ENCODE measurements around the gene SSR4. TPM values are rescaled to one million over a fixed set of nuclear protein-coding genes. Genes with fewer than 3 reads are reported as not detected.
"Not testable (repeated sequence)": the region's sequence is repeated elsewhere in the genome, so short reads cannot be mapped to it uniquely, and the experiment has no call there.

SSR4 gene
- total RNA-seq (100 to 1,000 TPM; 295 to 327 TPM), polyA plus RNA-seq (ENCODE audit: insufficient read length in 6 of 6) (100 to 1,000 TPM; 153 to 187 (median 173) TPM)
- long read RNA-seq, donor 1, transcript SSR4-203 (6 exons, 643 nt), result major isoform, 238 of 266 reads
- long read RNA-seq, donor 1, transcript SSR4-210 (5 exons, 701 nt), result minor isoform, 12 of 266 reads
- long read RNA-seq, donor 1, partial matches to known transcripts, result 5 of 266 reads
- long read RNA-seq, donor 1, other reads (novel, unspliced or antisense), result 0 of 266 reads
- long read RNA-seq, donor 2, transcript SSR4-210 (5 exons, 701 nt), result minor isoform, 17 of 226 reads
- long read RNA-seq, donor 2, transcript SSR4-205 (3 exons, 427 nt), result minor isoform, 8 of 226 reads
- long read RNA-seq, donor 2, transcript SSR4-203 (6 exons, 643 nt), result major isoform, 193 of 226 reads
- long read RNA-seq, donor 2, partial matches to known transcripts, result 6 of 226 reads
- long read RNA-seq, donor 2, other reads (novel, unspliced or antisense), result 0 of 226 reads
- long read RNA-seq, donor 3, transcript SSR4-210 (5 exons, 701 nt), result minor isoform, 7 of 146 reads
- long read RNA-seq, donor 3, transcript SSR4-203 (6 exons, 643 nt), result major isoform, 133 of 146 reads
- long read RNA-seq, donor 3, partial matches to known transcripts, result 0 of 146 reads
- long read RNA-seq, donor 3, other reads (novel, unspliced or antisense), result 0 of 146 reads
- long read RNA-seq, donor 4, transcript SSR4-203 (6 exons, 643 nt), result major isoform, 367 of 381 reads
- long read RNA-seq, donor 4, partial matches to known transcripts, result 1 of 381 reads
- long read RNA-seq, donor 4, other reads (novel, unspliced or antisense), result 7 of 381 reads
- long read RNA-seq, donor 5, transcript SSR4-203 (6 exons, 643 nt), result major isoform, 190 of 226 reads
- long read RNA-seq, donor 5, transcript SSR4-201 (7 exons, 1,671 nt), result minor isoform, 6 of 226 reads
- long read RNA-seq, donor 5, transcript SSR4-210 (5 exons, 701 nt), result minor isoform, 16 of 226 reads
- long read RNA-seq, donor 5, partial matches to known transcripts, result 10 of 226 reads
- long read RNA-seq, donor 5, other reads (novel, unspliced or antisense), result 0 of 226 reads
- long read RNA-seq, donor 6, transcript SSR4-210 (5 exons, 701 nt), result minor isoform, 13 of 195 reads
- long read RNA-seq, donor 6, transcript SSR4-203 (6 exons, 643 nt), result major isoform, 179 of 195 reads
- long read RNA-seq, donor 6, partial matches to known transcripts, result 0 of 195 reads
- long read RNA-seq, donor 6, other reads (novel, unspliced or antisense), result 0 of 195 reads
- long read RNA-seq, donor 7, transcript SSR4-210 (5 exons, 701 nt), result minor isoform, 10 of 130 reads
- long read RNA-seq, donor 7, transcript SSR4-203 (6 exons, 643 nt), result major isoform, 109 of 130 reads
- long read RNA-seq, donor 7, partial matches to known transcripts, result 10 of 130 reads
- long read RNA-seq, donor 7, other reads (novel, unspliced or antisense), result 0 of 130 reads
- long read RNA-seq, donor 8, transcript SSR4-203 (6 exons, 643 nt), result major isoform, 117 of 123 reads
- long read RNA-seq, donor 8, partial matches to known transcripts, result 0 of 123 reads
- long read RNA-seq, donor 8, other reads (novel, unspliced or antisense), result 0 of 123 reads
- long read RNA-seq, donor 9, partial matches to known transcripts, result 0 of 2 reads
- long read RNA-seq, donor 9, other reads (novel, unspliced or antisense), result 0 of 2 reads
- long read RNA-seq, donor 10, transcript SSR4-203 (6 exons, 643 nt), result major isoform, 458 of 487 reads
- long read RNA-seq, donor 10, partial matches to known transcripts, result 5 of 487 reads
- long read RNA-seq, donor 10, other reads (novel, unspliced or antisense), result 13 of 487 reads
- long read RNA-seq, donor 11, transcript SSR4-203 (6 exons, 643 nt), result major isoform, 131 of 148 reads
- long read RNA-seq, donor 11, transcript SSR4-210 (5 exons, 701 nt), result minor isoform, 5 of 148 reads
- long read RNA-seq, donor 11, partial matches to known transcripts, result 0 of 148 reads
- long read RNA-seq, donor 11, other reads (novel, unspliced or antisense), result 0 of 148 reads
- long read RNA-seq, donor 12, transcript SSR4-203 (6 exons, 643 nt), result major isoform, 122 of 127 reads
- long read RNA-seq, donor 12, partial matches to known transcripts, result 0 of 127 reads
- long read RNA-seq, donor 12, other reads (novel, unspliced or antisense), result 0 of 127 reads

- Histone ChIP-seq H3K4me1 (peaks cover 0 to 38% of the 10 kb centered on the region in 2 donors), H3K4me3 (peak within 1 kb of the TSS; percentile 48 to 76), H3K27me3 (no peaks in the 10 kb centered on the region), H3K9me3 (no peaks in the 10 kb centered on the region), H3K27ac (peak within 1 kb of the TSS; percentile 89 to 94), H3K36me3 (peaks cover 0 to 43% of the 10 kb centered on the region in 2 donors)
- intact Hi-C loops (cut with DNase I), result no loop called here
- DNase-seq, result peak; percentile 93 to 96 (median 96)
- TF ChIP-seq, protein P1, sequence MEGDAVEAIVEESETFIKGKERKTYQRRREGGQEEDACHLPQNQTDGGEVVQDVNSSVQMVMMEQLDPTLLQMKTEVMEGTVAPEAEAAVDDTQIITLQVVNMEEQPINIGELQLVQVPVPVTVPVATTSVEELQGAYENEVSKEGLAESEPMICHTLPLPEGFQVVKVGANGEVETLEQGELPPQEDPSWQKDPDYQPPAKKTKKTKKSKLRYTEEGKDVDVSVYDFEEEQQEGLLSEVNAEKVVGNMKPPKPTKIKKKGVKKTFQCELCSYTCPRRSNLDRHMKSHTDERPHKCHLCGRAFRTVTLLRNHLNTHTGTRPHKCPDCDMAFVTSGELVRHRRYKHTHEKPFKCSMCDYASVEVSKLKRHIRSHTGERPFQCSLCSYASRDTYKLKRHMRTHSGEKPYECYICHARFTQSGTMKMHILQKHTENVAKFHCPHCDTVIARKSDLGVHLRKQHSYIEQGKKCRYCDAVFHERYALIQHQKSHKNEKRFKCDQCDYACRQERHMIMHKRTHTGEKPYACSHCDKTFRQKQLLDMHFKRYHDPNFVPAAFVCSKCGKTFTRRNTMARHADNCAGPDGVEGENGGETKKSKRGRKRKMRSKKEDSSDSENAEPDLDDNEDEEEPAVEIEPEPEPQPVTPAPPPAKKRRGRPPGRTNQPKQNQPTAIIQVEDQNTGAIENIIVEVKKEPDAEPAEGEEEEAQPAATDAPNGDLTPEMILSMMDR (IDR thresholded peaks at IDR 0.05), result peak in 1 of 2 donors; percentile 26
- peak; percentile 95 for ATAC-seq
Measured at GRCh38 chrX:153794018-153794896, at the start of gene SSR4, which contains the start of gene IDH3G. TSS of gene SSR4 (plus strand) at chrX:153794668. CDS start at chrX:153794688, 20 bp downstream. TSS of gene IDH3G (minus strand) at chrX:153794375. CDS start at chrX:153794326, 49 bp downstream.

GRCh38 chrX:153745067-153745433, 49.4 kb upstream of the SSR4 start:
- peak in 1 of 4 donors; percentile 43 for DNase-seq
- H3K9me3 ChIP-seq; H3K27me3 ChIP-seq; H3K36me3 ChIP-seq; H3K4me3 ChIP-seq; H3K4me1 ChIP-seq; intact Hi-C loops (cut with DNase I); H3K27ac ChIP-seq; ATAC-seq: not testable (repeated sequence)

DNA sequence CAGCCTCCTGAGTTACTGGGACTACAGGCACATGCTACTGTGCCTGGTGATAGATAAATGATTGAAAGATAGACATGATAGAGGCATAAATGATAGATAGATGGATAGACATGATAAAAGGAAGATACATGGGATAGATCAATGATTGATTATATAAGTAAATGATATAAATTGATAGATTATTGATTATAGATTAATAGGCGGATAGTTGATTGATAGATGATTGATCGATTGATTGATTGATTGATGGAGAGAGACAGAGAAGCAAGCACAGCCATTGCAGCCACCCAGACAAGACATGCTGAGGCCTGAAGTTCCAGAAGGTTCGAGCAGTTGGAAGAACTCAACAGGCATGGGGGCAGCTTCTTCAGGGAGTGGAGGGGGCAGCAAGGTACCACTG, 48.1 kb upstream of the SSR4 start:
- Histone ChIP-seq H3K27ac (no peak overlapping the region), H3K36me3 (no peaks in the 10 kb centered on the region), H3K4me3 (no peak overlapping the region), H3K4me1 (peaks cover 0 to 5% of the 10 kb centered on the region in 2 donors), H3K9me3 (no peaks in the 10 kb centered on the region), H3K27me3 (no peaks in the 10 kb centered on the region)
- ATAC-seq (no peak), DNase-seq (no peak)
- TF ChIP-seq, protein P1 (IDR thresholded peaks at IDR 0.05), result no peak
- intact Hi-C loops (cut with DNase I), result no loop called here

GRCh38 chrX:153746991-153747390, 47.5 kb upstream of the SSR4 start:
- H3K9me3 ChIP-seq; ATAC-seq; H3K27ac ChIP-seq; DNase-seq; intact Hi-C loops (cut with DNase I); H3K4me1 ChIP-seq; H3K27me3 ChIP-seq; H3K36me3 ChIP-seq; H3K4me3 ChIP-seq: not testable (repeated sequence)

DNA sequence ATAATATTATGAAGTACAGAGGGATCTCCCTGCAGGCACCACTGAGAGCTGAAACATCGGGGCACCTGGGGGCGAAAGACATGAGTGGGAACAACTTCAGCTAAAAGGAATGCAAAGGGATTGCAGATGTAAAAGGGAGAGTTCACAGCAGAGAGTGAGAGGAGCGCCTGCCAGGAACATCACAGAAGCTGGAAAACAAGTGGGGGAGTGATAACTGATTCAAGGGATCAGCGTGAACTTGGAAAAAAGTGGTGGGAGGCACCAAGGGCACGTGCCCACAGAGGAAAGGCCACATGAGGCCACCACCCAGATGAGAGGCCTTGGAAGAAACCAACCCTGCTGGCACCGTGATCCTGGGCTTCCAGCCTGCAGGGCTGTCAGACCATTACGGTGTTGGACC, 45.5 kb upstream of the SSR4 start:
- H3K36me3 ChIP-seq; DNase-seq; H3K27ac ChIP-seq; H3K27me3 ChIP-seq; intact Hi-C loops (cut with DNase I); H3K4me1 ChIP-seq; H3K4me3 ChIP-seq; ATAC-seq; H3K9me3 ChIP-seq: not testable (repeated sequence)
